ENCODE data around the gene COL23A1.

Gene COL23A1

DNA sequence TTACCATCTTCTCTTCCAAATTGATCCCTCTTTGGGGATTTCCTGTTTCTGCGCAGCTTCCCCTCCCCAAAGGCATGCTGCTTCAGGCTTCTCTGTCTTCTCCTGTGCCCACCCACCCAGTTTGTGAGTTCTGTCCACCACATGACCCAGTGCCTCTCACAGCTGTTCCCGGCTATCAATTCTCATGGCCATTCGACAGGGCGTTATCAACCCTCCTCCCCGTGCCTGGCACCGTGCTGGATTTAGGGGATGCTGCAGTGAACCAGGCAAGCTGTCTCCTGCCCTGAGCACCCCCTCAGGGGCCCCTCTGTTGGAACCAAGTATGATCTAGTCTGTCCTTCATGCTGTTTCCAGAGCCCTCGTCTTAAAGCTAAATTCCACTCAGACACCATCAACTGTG, 38.7 kb downstream of the COL23A1 start:
- no peak for DNase-seq

DNA sequence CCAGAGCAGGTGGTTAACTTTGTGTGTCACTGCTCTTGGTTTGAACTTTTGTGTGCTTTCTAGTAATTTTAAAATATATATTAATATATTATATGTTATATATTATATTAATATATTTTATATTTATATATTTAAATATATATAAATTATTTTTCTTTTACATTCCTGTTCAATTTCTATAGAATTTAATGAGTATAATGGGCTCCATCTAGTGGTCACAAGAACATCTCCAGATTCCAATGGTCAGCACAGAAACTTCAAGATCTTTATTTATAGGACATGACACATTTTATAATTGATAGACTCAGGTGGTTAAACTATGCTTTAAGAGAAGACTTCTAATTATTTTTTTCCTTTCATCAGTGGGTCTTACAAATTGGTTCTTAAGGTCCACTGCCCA, 39.1 kb downstream of the COL23A1 start:
- DNase-seq: no peak

DNA sequence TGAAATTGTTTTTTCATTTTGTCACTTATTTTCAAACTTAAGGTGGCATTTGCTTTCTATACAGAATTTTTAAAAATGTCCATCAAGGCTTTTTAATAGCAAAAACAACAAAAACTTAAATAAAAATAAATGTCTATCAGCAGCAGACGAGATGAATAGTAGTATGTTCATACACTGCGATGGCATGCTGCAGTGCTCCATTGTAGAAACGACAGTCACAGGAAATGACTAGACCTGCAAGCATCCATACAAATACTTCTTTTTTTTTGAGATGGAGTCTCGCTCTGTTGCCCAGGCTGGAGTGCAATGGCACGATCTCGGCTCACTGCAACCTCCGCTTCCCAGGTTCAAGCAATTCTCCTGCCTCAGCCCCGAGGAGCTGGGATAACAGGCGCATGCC, 41.4 kb downstream of the COL23A1 start:
- no peak for DNase-seq

DNA sequence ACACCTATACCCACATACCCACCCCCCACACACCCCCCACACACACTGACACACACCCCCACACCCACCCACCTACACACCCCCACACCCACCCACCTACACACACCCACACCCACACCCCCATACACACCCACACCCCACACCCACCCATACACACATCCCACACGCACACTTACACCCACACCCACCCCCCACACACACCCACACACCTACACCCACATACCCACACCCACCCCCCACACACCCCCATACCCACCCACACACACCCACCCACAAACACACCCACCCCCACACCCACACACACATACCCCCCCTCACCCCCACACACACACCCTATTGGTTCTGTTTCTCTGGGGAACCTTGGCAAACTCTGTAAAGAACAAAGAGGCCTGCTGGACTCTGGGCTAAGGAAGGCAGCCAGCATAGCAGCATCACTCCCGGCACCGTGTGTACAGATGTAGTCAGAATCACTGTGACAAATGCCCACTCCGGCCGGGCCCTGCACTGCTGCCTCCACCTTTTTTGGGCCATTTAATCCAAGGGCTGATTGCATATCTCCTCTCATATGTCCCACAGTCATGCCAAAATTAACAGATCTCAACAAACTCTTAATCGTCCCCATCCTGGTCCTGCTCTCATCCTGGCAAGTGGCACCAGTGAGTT, 42.3 kb downstream of the COL23A1 start:
- DNase-seq: no peak

DNA sequence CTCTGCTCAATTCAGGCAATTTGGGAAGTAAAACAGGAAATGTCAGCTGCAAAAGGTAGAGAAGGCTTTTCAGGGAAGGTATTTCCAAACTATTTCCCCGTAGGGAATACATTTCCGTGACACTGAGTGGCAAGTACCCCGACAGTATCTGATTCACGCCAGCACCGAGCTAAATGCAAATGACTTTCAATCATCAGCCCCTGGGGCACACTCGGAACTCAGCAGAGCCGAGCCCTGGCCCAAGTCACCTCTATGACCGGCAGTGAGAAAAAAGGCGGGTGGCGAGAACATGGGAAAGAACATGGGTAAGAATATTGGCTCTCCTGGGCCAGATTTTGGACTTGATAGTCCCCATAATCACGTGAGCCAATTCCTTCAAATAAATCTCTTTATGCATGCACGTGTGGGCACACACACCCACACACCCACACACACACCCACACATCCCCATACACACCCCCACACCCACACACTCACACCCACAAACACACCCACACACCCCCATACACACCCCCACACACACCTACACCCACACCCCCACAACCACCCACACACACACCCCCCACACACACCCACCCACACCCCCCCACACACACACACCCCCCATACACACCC, 43.0 kb downstream of the COL23A1 start:
- DNase-seq: no peak

DNA sequence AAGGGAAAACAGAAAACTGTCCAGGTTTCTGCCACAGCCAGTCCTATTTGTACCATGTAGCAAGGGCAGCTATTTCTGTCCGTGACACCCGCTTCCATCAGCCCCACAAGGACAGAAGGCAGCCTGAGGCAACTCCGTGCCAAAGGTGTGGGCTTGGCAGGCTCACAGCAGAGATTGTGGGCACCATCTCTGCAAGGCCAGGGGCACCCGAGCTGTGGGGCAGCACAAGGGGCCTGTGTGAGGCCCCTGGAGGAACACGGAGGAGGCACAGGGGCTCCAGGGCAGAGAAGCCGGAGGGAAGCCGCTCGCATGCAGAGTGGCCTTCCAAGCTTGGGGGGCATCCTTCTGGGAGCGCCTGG, 43.5 kb downstream of the COL23A1 start:
- no peak for DNase-seq

DNA sequence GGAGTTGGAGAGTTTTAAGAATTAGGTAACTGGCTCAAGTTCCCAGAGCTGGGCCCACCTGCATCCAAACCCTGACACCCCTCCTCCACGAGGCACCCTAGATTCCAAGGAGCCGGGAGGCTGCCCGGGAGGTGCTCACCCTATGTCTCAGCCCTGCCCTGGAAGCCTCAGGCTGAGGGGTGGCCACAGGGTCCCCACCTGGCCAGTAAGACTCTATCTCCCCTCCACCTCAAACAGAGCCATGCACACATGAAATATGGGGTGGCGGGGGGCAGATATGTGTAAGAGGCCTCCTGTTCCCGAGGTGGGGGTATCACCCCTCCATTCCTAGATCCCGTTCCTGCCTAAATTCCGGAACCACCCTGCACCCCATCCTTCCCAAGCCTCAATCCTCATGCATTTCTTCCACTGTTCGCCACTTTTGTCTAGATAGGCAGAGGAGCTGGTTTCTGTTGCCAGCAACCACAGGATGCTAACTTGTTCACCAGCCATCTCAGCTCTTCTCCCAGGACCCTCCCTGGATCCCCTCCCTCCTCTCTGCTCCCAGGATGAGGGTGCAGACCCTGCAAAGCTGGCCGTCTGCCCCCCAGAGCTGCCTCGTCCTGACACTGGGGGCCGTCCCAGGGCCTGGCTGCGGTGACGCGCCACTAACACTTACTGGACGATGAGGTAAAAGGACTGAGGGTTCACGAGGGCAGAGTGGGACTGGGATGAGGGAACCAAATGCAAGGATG, 44.1 kb downstream of the COL23A1 start:
- no peak for DNase-seq

DNA sequence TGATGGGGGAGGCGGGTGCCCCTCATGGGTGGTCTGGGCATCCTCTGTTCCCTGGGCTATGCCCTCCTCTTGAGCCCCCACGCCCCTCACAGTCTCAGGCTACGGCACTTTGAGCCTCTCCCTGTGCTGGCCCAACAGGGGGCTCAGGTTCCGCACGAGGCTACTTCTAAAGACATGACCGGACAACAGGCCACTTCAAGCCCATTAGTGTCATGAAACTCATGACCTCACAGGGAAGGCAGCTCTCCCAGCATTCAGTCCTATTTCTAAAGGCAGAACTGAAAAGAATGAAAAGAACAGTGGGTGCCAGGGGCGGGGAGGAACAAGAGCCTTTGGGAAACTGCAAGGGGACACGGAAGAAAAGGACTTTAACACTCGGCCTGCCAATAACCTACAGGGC, 45.0 kb downstream of the COL23A1 start:
- no peak for DNase-seq

DNA sequence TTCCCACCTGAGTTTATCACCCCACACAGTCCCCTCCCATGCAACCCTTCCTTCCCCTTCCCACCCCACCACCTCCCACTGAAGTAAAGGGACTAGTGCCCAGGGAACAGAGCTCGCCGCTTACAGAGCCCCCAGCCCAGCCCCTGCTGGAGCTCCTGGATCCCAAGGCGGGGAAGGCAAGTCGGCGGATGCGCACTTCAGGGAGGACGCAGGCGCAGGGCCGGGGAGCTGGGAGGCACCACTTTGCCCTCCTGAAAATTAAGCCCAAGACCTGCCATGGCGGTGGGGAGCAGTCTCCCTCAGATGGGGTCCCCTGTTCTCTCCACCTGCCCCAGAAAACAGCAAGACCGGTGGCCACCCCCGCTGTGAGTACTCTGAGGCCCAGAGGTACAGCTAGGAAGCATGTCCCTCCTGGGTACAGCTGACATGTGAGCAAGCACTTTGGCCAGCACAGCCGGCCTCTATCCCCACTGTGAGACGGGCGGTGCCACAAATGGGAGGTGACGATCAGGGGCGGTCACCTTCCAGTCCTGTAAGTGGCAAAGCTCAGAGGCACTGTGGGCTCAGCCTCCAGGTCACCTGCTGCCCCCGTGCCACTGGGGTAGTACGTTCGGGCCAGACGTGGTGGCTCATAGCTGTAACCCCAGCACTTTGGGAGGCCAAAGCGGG, 45.9 kb downstream of the COL23A1 start:
- DNase-seq: no peak

DNA sequence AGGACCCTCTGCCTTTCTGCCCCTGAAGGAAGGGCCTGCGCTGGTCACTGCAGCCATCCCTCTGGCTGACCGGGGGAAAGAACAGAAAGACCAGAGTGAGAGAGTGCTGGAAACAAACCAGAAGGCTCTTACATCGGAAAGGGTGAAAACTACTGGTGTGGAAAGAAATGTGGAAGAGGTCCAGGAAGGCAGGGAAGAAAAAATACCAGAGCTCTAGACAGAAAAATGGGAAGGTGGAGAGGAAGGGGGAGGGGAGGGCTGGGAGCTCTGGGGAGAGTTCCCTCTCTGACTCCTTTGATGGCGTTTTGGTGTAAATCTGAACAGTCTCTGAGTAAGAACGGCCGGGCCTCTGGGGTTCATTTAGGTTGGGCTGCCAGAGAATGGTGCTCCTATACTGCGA, 47.7 kb downstream of the COL23A1 start:
- no peak for DNase-seq

DNA sequence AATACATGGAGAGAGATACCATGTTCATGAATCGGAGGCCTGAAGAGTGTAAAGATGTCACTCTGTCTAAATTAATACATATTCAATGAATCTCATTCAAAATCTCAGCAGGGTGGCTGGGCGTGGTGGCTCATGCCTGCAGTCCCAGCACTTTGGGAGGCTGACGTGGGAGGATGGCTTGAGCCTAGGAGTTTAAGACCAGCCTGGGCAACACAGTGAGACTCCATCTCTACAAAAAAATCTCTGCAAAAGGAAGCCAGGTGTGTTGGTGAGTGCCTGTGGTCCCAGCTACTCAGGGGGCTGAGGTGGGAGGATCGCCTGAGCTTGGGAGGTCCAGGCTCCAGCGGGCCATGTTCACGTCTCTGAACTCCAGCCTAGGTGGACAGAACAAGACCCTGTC, 49.7 kb downstream of the COL23A1 start:
- no peak for DNase-seq

DNA sequence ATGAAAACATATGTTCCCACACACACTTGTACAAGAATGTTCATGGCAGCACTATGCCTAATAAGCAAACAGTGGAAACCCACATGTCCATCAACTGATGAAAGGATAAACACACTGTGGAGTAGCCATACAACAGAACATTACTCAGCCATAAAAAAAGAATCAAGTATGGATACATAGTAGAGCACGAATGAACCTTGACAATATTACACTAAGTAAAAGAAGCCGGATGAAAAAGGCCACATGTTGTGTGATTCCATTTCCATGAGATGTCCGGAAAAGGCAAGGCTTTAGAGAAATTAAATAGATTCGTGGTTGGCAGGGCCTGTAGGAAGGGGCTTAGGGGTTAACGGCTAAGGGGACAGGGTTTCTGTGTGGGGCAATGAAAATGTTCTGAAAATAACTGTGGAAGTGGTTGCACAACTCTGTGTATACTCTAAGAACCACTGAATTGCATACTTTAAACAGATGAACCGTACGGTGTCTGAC, 51.4 kb downstream of the COL23A1 start:
- no peak for DNase-seq

DNA sequence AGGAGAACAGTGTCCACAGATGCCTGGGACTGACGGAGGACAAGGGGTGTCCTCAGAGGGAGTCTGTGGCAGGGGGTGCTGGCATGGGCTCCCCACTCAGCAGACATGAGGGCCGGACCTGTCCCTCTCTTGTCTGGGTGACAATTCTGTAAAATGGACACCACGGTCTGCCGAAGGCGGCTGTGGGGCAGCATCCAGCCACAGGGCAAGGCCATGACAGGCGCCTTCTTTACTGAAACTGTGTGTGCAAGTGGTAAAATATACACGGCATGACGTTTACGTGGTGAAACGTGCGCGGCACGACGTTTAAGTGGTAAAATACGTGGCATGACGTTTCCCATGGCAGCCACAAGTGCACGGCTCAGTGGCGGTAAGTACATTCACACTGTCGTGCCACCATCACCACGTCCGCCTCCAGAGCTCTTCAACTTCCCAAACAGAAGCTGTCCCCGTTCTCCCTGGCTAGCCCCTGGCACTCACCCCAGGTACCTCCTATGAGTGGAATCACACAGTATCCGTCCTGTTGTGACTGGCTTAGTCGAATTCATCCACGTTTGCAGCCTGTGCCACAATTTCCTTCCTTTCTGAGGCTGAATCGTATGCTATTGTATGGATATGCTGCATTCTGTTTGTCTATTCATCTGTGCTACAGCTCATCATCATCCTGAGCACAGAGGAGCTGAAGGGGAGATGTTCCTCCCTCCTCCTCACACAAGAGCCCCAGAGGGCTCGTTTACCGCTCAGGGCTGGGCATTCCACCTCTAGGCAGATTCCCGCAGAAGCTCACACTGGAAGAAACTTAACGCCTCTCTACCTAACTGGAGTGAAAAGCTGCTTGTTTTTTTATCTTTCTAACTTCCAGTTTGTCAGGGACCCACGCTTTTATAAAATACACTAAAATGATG, 52.5 kb downstream of the COL23A1 start:
- DNase-seq: no peak

DNA sequence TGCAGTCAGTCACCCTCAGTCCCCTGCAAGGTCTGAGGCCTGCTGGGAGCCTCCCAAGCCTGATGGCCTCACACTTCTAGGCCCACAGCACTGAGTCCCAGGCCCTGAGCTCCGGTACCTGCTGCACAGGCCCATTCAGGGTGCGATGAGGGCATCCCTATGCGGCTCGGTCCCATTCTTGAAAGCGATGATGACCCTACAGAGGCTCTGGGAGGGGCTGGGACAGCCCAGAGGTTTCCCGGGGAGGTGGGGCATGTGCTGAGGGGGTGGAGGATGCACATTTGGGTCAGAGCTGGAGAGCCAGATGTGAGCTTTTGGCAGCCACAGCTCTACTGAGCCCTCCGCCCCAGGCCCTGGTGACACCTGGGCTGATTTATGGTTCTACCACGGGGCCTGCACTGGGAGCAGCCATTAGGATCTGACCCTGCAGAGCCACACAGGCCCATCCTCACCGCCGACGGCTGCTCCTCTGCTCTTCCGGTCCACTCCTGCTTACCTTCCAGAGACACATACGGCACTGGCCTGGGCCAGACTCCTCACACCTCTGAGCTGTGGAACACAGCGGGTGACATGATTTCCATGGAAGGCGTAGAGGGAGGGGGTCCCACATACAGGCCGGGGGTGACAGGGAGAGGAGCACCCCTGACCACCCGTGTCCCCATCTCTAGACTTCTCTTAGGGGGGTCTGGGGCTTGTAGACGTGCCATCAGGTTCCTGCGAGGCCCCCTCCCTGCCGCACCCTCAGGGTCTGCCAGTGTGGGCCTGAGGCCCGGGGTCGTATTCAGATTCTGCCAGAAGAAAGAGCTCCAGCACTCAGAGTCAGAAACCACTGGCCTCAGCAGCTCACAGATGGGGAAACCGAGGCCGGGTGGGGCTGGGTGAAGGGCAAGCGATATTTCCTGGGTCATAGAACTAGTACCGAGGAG, 53.4 kb downstream of the COL23A1 start:
- DNase-seq: no peak

DNA sequence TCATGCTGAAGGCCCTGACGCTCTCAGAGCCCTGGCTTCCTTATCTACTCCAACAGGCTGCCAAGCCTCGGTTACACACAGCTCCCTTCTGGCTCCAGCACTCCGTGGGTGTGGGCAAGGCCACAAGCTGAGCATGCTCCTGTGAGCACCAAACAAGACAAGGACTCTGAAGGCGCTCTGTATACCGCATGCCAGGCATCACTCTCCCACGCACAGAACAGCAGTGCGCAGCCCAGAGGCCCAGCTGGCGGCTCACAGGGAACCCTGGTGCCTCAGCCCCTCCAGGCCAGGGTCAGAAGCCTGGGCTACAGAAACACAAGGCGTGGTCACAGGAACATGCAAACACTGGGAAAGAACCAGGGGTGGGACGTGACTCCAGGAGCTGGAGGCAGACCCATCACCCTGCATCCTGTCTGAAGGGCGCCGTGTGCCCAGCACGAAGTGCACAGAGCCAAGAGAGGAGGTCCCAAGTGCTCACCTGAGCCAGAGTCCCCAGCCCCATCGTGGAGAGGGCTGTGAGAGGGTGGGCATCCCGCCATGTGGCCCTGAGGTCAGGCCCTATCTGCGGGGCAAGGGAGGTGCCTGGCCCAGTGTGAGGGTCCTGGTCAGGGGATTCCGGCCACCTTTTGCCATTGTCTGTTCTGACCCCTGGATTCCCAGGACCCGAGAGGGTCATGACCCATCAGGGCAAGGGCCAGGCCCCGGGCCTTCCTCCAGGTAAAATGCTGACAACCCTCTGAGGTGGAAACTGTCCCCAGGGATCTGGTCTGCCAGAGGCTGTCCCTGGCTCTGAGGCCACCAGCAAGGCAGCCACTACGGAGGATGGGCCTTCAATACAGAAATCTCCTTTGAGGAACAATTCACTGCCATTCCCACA, 54.7 kb downstream of the COL23A1 start:
- no peak for DNase-seq

DNA sequence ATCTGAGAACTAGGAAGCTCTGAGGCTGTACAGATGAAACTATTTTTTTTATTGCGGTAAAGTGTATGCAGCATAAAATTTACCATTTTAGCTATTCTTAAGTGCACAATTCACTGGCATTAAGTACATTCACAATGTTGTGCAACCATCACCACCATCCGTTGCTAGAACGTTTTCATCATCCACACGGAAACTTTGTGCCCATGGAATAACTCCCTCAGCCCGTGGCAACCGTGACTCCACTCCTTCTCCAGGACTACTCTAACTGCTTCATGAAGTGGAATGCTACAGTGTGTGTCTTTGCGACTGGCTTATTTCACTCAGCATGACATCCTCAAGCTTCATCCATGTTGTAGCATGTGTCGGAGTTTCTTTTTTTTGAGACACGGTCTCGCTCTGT, 57.1 kb downstream of the COL23A1 start:
- DNase-seq: no peak

DNA sequence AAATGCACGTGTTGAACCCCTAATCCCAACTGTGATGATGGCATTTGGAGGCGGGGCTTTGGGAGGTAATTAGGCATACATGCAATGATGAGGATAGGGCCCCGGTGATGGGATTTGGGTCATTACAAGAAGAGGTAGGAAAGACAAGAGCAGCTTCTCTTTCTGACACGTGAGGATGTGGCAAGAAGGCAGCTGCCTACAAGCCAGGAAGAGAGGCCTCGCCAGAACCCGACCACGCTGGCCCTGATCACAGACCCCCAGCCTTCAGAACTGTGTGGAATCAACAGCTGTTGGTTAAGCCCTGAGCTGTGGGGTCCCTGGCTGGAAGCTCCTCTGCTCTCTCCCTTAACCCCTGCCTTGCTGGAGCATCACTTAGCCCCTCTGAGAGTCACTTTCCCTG, 57.5 kb downstream of the COL23A1 start:
- DNase-seq: no peak

DNA sequence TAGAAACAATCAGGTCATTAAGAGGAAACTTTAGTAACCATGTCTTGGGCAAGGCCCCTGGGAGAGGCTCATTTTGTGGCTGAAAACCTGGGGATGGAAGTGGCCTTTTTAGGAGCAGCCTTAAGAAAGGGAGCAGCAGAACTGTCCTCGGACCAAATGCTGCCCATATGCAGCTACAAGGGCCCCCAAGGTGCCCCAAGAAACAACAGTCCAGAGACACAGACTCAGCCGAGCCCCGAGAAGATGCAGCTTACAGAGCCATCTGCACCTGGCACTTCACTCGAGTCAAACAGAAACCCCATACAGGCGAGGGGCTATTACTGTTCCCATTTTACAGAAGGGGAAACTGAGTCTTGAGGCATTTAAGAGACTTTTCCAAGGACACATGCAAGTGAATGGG, 58.0 kb downstream of the COL23A1 start:
- no peak for DNase-seq

DNA sequence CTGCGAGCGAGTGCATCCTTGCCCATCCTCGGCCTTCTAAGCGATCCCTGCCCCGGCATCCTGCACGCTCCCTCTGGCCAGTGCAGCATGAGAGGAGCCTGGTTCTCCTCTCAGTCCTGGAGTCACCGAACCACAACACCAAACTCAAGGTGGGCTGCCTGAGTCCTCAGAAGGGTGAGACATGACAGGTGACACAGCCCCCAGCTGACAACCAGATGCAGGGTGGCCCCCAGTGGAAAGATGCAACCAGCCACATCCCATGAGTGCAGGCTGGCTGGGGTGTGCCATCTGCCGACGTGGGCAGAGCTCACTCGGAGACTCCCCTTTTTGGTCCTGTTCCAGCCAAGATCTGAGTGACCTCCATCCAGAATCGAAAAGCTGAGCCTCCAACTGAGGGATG, 58.4 kb downstream of the COL23A1 start:
- no peak for DNase-seq

DNA sequence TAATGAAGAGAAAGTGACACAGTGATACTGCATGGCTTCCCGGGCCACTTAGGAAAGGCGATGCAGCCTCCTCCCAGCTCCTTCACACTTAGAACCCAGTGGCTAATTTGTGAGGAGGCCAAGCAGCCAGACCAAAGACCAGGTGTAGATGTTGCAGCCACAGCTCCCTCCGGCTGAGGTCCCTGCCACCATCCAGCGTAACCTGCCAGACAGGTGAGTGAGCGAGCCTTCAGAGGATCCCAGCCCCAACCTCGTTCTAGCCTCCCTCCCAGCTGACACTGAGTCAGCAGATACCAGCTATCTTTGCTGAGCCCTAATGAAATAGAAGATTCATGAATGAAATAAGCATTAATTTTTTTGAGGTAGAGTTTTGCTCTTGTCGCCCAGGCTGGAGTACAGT, 59.7 kb downstream of the COL23A1 start:
- no peak for DNase-seq

DNA sequence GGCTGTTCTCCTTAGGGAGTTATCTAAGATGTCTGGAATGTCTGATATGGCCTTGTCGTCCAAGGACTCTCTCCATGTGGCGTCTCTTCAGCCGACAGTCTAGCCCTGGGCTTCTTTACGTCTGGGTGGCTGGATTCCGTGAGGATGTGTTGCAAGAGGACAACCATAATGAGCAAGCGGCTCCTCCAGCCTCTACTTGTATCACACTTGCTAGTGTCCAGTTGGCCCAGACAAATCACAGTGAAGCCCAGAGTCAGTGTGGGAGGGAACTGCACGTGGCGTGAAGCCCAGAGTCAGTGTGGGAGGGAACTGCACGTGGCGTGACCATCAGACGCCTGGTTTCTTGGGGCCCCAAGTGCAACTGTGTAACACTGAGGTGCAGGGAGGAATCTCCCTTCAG, 61.1 kb downstream of the COL23A1 start:
- no peak for DNase-seq

Data from CD4-positive, alpha-beta T cell treated with Interleukin-17A for 4 hours (primary cell).